Activated naive CD8-positive, alpha-beta T cell treated with anti-CD3 and anti-CD28 coated beads, Interleukin-2, amount 50 U/mL, for 24 hours (primary cell): Measurements from ENCODE around the gene JAML.
A peak's percentile ranks its signal among the peaks of the same experiment; 100 is the strongest.

ENCODE experiments used
- ATAC-seq: fragments of 150-1000 bp; cut with Tn5 transposase; one replicate; pipeline ENCODE4 v1.10.0; 2021
- DNase-seq: peaks from one replicate; pipeline ENCODE4 v3.0.0; 2021
- H3K27ac Mint-ChIP-seq: one replicate; pipeline ENCODE4 v1.8.0; 2021; ENCODE audit warnings: mild to moderate bottlenecking, mixed read lengths
- H3K27me3 Mint-ChIP-seq: one replicate; pipeline ENCODE4 v1.8.0; 2021; ENCODE audit warnings: mixed read lengths
- H3K36me3 Mint-ChIP-seq: one replicate; pipeline ENCODE4 v1.8.0; 2021; ENCODE audit warnings: low read depth, mixed read lengths
- H3K4me1 Mint-ChIP-seq: one replicate; pipeline ENCODE4 v1.8.0; 2021; ENCODE audit warnings: mixed read lengths
- H3K4me3 Mint-ChIP-seq: one replicate; pipeline ENCODE4 v1.8.0; 2021; ENCODE audit warnings: mild to moderate bottlenecking, moderate library complexity, mixed read lengths
- H3K9me3 Mint-ChIP-seq: one replicate; pipeline ENCODE4 v1.8.0; 2021; ENCODE audit warnings: mixed read lengths

Gene JAML

GRCh38 chr11:118215765-118216164 is 9.0 kb downstream of the JAML start:
- no peak overlapping the region for H3K27ac Mint-ChIP-seq
- no peaks in the 10 kb centered on the region for H3K9me3 Mint-ChIP-seq
- DNase-seq (no peak), ATAC-seq (no peak)
- H3K4me1 Mint-ChIP-seq, result peaks cover 100% of the 10 kb centered on the region
- H3K36me3 Mint-ChIP-seq, result peaks cover 80% of the 10 kb centered on the region
- H3K4me3 Mint-ChIP-seq, result peak overlapping the region; percentile 92
- no peaks in the 10 kb centered on the region for H3K27me3 Mint-ChIP-seq

- Mint-ChIP-seq H3K4me1 (peaks cover 100% of the 10 kb centered on the region), H3K36me3 (peaks cover 82% of the 10 kb centered on the region)
Observed at GRCh38 chr11:118215262-118215661, 9.5 kb downstream of the JAML start.

GRCh38 chr11:118214210-118214914 is 10.4 kb downstream of the JAML start:
- H3K27ac Mint-ChIP-seq, result no peak overlapping the region
- H3K36me3 Mint-ChIP-seq, result peaks cover 79% of the 10 kb centered on the region
- peaks cover 92% of the 10 kb centered on the region for H3K4me1 Mint-ChIP-seq
- peak overlapping the region; percentile 92 for H3K4me3 Mint-ChIP-seq
- ATAC-seq (no peak), DNase-seq (no peak)
- no peaks in the 10 kb centered on the region for H3K9me3 Mint-ChIP-seq
- no peaks in the 10 kb centered on the region for H3K27me3 Mint-ChIP-seq

More at GRCh38 chr11:118215262-118215661, 9.5 kb downstream of the JAML start:
- Mint-ChIP-seq H3K27me3 (no peaks in the 10 kb centered on the region), H3K4me3 (peak overlapping the region; percentile 92), H3K9me3 (no peaks in the 10 kb centered on the region), H3K27ac (no peak overlapping the region)
- ATAC-seq (peak; percentile 16), DNase-seq (no peak)

GRCh38 chr11:118213781-118214180 is 11.0 kb downstream of the JAML start:
- no peaks in the 10 kb centered on the region for H3K9me3 Mint-ChIP-seq
- peaks cover 79% of the 10 kb centered on the region for H3K36me3 Mint-ChIP-seq
- H3K4me1 Mint-ChIP-seq, result peaks cover 86% of the 10 kb centered on the region
- H3K4me3 Mint-ChIP-seq, result peak overlapping the region; percentile 92
- ATAC-seq (no peak), DNase-seq (no peak)
- H3K27ac Mint-ChIP-seq, result no peak overlapping the region
- H3K27me3 Mint-ChIP-seq, result no peaks in the 10 kb centered on the region

- DNase-seq, result no peak
- H3K36me3 Mint-ChIP-seq, result peaks cover 78% of the 10 kb centered on the region
- peaks cover 80% of the 10 kb centered on the region for H3K4me1 Mint-ChIP-seq
- H3K4me3 Mint-ChIP-seq, result peak overlapping the region; percentile 92
- ATAC-seq, result no peak
- H3K27ac Mint-ChIP-seq, result no peak overlapping the region
- H3K27me3 Mint-ChIP-seq, result no peaks in the 10 kb centered on the region
- no peaks in the 10 kb centered on the region for H3K9me3 Mint-ChIP-seq
Observed at GRCh38 chr11:118213201-118213600, 11.6 kb downstream of the JAML start.

GRCh38 chr11:118212781-118213191 is 12.0 kb downstream of the JAML start:
- H3K9me3 Mint-ChIP-seq, result no peaks in the 10 kb centered on the region
- DNase-seq, result no peak
- peaks cover 78% of the 10 kb centered on the region for H3K36me3 Mint-ChIP-seq
- peak overlapping the region; percentile 92 for H3K4me3 Mint-ChIP-seq
- no peak overlapping the region for H3K27ac Mint-ChIP-seq
- no peak for ATAC-seq
- no peaks in the 10 kb centered on the region for H3K27me3 Mint-ChIP-seq
- peaks cover 76% of the 10 kb centered on the region for H3K4me1 Mint-ChIP-seq

- peaks cover 71% of the 10 kb centered on the region for H3K4me1 Mint-ChIP-seq
- H3K36me3 Mint-ChIP-seq, result peaks cover 81% of the 10 kb centered on the region
- no peaks in the 10 kb centered on the region for H3K27me3 Mint-ChIP-seq
- ATAC-seq (no peak), DNase-seq (no peak)
- peak overlapping the region; percentile 92 for H3K4me3 Mint-ChIP-seq
- no peak overlapping the region for H3K27ac Mint-ChIP-seq
- no peaks in the 10 kb centered on the region for H3K9me3 Mint-ChIP-seq
Observed at GRCh38 chr11:118212131-118212725, 12.6 kb downstream of the JAML start.

- ATAC-seq, result no peak
- DNase-seq, result no peak
- Mint-ChIP-seq H3K9me3 (no peaks in the 10 kb centered on the region), H3K4me3 (peak overlapping the region; percentile 34), H3K27ac (no peak overlapping the region), H3K27me3 (no peaks in the 10 kb centered on the region), H3K36me3 (peaks cover 86% of the 10 kb centered on the region), H3K4me1 (peaks cover 58% of the 10 kb centered on the region)
Observed at GRCh38 chr11:118211006-118211405, 13.8 kb downstream of the JAML start.

GRCh38 chr11:118210323-118210722 is 14.5 kb downstream of the JAML start:
- Mint-ChIP-seq H3K4me3 (peak overlapping the region; percentile 34), H3K27me3 (no peaks in the 10 kb centered on the region), H3K9me3 (no peaks in the 10 kb centered on the region), H3K27ac (no peak overlapping the region), H3K4me1 (peaks cover 52% of the 10 kb centered on the region), H3K36me3 (peaks cover 82% of the 10 kb centered on the region)
- ATAC-seq (no peak), DNase-seq (no peak)

GRCh38 chr11:118209033-118209432 is 15.8 kb downstream of the JAML start:
- H3K36me3 Mint-ChIP-seq, result peaks cover 71% of the 10 kb centered on the region
- DNase-seq (no peak), ATAC-seq (no peak)
- peak overlapping the region; percentile 48 for H3K4me3 Mint-ChIP-seq
- no peaks in the 10 kb centered on the region for H3K27me3 Mint-ChIP-seq
- peaks cover 39% of the 10 kb centered on the region for H3K4me1 Mint-ChIP-seq
- H3K27ac Mint-ChIP-seq, result no peak overlapping the region
- H3K9me3 Mint-ChIP-seq, result no peaks in the 10 kb centered on the region

- Mint-ChIP-seq H3K4me1 (peaks cover 19% of the 10 kb centered on the region), H3K9me3 (no peaks in the 10 kb centered on the region), H3K27ac (no peak overlapping the region), H3K36me3 (peaks cover 51% of the 10 kb centered on the region), H3K27me3 (no peaks in the 10 kb centered on the region), H3K4me3 (peak overlapping the region; percentile 52)
- no peak for DNase-seq
- ATAC-seq, result peak; percentile 50
Observed at GRCh38 chr11:118207079-118207478, 17.7 kb downstream of the JAML start.

- no peak for DNase-seq
- H3K4me1 Mint-ChIP-seq, result peaks cover 13% of the 10 kb centered on the region
- H3K27ac Mint-ChIP-seq, result no peak overlapping the region
- peak overlapping the region; percentile 52 for H3K4me3 Mint-ChIP-seq
- H3K27me3 Mint-ChIP-seq, result no peaks in the 10 kb centered on the region
- no peaks in the 10 kb centered on the region for H3K9me3 Mint-ChIP-seq
- peaks cover 45% of the 10 kb centered on the region for H3K36me3 Mint-ChIP-seq
- ATAC-seq, result no peak
Observed at GRCh38 chr11:118206391-118207031, 18.3 kb downstream of the JAML start.

- H3K27ac Mint-ChIP-seq, result no peak overlapping the region
- no peak for ATAC-seq
- peaks cover 39% of the 10 kb centered on the region for H3K36me3 Mint-ChIP-seq
Observed at GRCh38 chr11:118205606-118206378, 19.0 kb downstream of the JAML start.

GRCh38 chr11:118202599-118203422 is 22.0 kb downstream of the JAML start:
- Mint-ChIP-seq H3K36me3 (peaks cover 40% of the 10 kb centered on the region), H3K27ac (no peak overlapping the region), H3K4me3 (no peak overlapping the region), H3K4me1 (peaks cover 17% of the 10 kb centered on the region), H3K27me3 (no peaks in the 10 kb centered on the region), H3K9me3 (no peaks in the 10 kb centered on the region)
- peak; percentile 79 for DNase-seq
- peak; percentile 39 for ATAC-seq

More at GRCh38 chr11:118205606-118206378, 19.0 kb downstream of the JAML start:
- H3K27me3 Mint-ChIP-seq, result no peaks in the 10 kb centered on the region
- no peak for DNase-seq
- no peaks in the 10 kb centered on the region for H3K9me3 Mint-ChIP-seq
- peak overlapping the region; percentile 34 for H3K4me3 Mint-ChIP-seq
- peaks cover 6% of the 10 kb centered on the region for H3K4me1 Mint-ChIP-seq
